ENCODE measurements around the gene BRAT1. TPM values are rescaled to one million over a fixed set of nuclear protein-coding genes. Genes with fewer than 3 reads are reported as not detected.

The BRAT1 gene
- total and polyA plus RNA-seq, 2 experiments from 2014 or later, result 32.5 to 76.8 TPM

DNA sequence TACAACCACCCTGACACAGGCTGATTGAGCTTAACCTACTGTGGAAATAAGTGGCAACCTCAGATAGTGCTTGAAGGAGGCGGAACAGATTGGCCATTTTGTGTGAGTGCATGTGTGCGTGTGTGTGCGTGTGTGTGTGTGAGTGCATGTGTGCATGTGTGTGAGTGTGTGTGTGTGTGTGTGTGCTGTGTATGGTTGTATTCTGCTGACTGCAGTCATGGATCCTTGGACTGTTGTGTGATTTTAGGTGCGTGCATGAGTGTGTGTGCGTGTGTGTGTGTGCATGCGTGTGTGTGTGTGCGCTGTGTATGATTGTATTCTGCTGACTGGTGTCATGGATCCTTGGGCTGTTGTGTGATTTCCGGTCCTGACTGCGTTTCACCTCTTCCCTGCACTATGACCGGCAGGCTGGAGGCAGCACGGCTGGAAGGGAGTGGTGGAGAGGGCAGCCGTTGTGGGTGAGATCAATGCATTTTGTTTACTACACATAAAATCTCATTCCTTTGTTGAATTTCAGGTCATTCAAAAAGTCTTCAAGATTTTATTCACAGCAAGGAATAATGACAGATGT, 9.7 kb upstream of the BRAT1 start:
- H3K9me3 Mint-ChIP-seq, result no peaks in the 10 kb centered on the region; the same call in 2 of the 3 replicates
- H3K36me3 Mint-ChIP-seq (ENCODE audit: low read depth), result peaks cover 3% of the 10 kb centered on the region; the same call in 1 of the 3 replicates
- peaks cover 2% of the 10 kb centered on the region for H3K27me3 Mint-ChIP-seq (ENCODE audit: insufficient read depth, low read depth, poor library complexity)
- no peaks in the 10 kb centered on the region for H3K9me2 ChIP-seq (ENCODE audit: insufficient read depth)
- no peak overlapping the region for H3K4me2 ChIP-seq
- no peak for DNase-seq (ENCODE audit: low spot score)
- no peaks in the 10 kb centered on the region for H3K36me3 ChIP-seq (ENCODE audit: insufficient read depth)
- H3K4me1 Mint-ChIP-seq, result peaks cover 11% of the 10 kb centered on the region
- no peak overlapping the region for H3K27ac Mint-ChIP-seq
- TF ChIP-seq NANOG (IDR thresholded peaks at IDR 0.05; ENCODE audit: borderline replicate concordance) (no peak), EZH2phosphoT487 (IDR thresholded peaks at IDR 0.05; ENCODE audit: unreplicated experiment) (no peak), CREB1 (CRISPR knock-in tag; IDR thresholded peaks at IDR 0.05; ENCODE audit: low read depth) (no peak), ZNF114 (CRISPR knock-in tag; IDR thresholded peaks at IDR 0.05) (no peak), JUNB (IDR thresholded peaks at IDR 0.05; ENCODE audit: unreplicated experiment) (no peak), POLR2AphosphoS5 (IDR thresholded peaks at IDR 0.05; ENCODE audit: low read depth) (no peak), EZH2 (IDR thresholded peaks at IDR 0.05; ENCODE audit: low read depth, unreplicated experiment) (no peak), STAT1 (IDR thresholded peaks at IDR 0.05; ENCODE audit: unreplicated experiment) (no peak), ZNF331 (CRISPR knock-in tag; IDR thresholded peaks at IDR 0.05; ENCODE audit: low read depth) (no peak)
- TF ChIP-seq, protein P1, sequence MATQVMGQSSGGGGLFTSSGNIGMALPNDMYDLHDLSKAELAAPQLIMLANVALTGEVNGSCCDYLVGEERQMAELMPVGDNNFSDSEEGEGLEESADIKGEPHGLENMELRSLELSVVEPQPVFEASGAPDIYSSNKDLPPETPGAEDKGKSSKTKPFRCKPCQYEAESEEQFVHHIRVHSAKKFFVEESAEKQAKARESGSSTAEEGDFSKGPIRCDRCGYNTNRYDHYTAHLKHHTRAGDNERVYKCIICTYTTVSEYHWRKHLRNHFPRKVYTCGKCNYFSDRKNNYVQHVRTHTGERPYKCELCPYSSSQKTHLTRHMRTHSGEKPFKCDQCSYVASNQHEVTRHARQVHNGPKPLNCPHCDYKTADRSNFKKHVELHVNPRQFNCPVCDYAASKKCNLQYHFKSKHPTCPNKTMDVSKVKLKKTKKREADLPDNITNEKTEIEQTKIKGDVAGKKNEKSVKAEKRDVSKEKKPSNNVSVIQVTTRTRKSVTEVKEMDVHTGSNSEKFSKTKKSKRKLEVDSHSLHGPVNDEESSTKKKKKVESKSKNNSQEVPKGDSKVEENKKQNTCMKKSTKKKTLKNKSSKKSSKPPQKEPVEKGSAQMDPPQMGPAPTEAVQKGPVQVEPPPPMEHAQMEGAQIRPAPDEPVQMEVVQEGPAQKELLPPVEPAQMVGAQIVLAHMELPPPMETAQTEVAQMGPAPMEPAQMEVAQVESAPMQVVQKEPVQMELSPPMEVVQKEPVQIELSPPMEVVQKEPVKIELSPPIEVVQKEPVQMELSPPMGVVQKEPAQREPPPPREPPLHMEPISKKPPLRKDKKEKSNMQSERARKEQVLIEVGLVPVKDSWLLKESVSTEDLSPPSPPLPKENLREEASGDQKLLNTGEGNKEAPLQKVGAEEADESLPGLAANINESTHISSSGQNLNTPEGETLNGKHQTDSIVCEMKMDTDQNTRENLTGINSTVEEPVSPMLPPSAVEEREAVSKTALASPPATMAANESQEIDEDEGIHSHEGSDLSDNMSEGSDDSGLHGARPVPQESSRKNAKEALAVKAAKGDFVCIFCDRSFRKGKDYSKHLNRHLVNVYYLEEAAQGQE (IDR thresholded peaks at IDR 0.05; ENCODE audit: unreplicated experiment), result no peak
- TF ChIP-seq, protein P2, sequence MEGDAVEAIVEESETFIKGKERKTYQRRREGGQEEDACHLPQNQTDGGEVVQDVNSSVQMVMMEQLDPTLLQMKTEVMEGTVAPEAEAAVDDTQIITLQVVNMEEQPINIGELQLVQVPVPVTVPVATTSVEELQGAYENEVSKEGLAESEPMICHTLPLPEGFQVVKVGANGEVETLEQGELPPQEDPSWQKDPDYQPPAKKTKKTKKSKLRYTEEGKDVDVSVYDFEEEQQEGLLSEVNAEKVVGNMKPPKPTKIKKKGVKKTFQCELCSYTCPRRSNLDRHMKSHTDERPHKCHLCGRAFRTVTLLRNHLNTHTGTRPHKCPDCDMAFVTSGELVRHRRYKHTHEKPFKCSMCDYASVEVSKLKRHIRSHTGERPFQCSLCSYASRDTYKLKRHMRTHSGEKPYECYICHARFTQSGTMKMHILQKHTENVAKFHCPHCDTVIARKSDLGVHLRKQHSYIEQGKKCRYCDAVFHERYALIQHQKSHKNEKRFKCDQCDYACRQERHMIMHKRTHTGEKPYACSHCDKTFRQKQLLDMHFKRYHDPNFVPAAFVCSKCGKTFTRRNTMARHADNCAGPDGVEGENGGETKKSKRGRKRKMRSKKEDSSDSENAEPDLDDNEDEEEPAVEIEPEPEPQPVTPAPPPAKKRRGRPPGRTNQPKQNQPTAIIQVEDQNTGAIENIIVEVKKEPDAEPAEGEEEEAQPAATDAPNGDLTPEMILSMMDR (conservative IDR thresholded peaks at IDR 0.05; ENCODE audit: low read depth in 2 of 2), result no peak
- TF ChIP-seq, protein P3, sequence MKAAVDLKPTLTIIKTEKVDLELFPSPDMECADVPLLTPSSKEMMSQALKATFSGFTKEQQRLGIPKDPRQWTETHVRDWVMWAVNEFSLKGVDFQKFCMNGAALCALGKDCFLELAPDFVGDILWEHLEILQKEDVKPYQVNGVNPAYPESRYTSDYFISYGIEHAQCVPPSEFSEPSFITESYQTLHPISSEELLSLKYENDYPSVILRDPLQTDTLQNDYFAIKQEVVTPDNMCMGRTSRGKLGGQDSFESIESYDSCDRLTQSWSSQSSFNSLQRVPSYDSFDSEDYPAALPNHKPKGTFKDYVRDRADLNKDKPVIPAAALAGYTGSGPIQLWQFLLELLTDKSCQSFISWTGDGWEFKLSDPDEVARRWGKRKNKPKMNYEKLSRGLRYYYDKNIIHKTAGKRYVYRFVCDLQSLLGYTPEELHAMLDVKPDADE (IDR thresholded peaks at IDR 0.05), result no peak
- TF ChIP-seq, protein P4, sequence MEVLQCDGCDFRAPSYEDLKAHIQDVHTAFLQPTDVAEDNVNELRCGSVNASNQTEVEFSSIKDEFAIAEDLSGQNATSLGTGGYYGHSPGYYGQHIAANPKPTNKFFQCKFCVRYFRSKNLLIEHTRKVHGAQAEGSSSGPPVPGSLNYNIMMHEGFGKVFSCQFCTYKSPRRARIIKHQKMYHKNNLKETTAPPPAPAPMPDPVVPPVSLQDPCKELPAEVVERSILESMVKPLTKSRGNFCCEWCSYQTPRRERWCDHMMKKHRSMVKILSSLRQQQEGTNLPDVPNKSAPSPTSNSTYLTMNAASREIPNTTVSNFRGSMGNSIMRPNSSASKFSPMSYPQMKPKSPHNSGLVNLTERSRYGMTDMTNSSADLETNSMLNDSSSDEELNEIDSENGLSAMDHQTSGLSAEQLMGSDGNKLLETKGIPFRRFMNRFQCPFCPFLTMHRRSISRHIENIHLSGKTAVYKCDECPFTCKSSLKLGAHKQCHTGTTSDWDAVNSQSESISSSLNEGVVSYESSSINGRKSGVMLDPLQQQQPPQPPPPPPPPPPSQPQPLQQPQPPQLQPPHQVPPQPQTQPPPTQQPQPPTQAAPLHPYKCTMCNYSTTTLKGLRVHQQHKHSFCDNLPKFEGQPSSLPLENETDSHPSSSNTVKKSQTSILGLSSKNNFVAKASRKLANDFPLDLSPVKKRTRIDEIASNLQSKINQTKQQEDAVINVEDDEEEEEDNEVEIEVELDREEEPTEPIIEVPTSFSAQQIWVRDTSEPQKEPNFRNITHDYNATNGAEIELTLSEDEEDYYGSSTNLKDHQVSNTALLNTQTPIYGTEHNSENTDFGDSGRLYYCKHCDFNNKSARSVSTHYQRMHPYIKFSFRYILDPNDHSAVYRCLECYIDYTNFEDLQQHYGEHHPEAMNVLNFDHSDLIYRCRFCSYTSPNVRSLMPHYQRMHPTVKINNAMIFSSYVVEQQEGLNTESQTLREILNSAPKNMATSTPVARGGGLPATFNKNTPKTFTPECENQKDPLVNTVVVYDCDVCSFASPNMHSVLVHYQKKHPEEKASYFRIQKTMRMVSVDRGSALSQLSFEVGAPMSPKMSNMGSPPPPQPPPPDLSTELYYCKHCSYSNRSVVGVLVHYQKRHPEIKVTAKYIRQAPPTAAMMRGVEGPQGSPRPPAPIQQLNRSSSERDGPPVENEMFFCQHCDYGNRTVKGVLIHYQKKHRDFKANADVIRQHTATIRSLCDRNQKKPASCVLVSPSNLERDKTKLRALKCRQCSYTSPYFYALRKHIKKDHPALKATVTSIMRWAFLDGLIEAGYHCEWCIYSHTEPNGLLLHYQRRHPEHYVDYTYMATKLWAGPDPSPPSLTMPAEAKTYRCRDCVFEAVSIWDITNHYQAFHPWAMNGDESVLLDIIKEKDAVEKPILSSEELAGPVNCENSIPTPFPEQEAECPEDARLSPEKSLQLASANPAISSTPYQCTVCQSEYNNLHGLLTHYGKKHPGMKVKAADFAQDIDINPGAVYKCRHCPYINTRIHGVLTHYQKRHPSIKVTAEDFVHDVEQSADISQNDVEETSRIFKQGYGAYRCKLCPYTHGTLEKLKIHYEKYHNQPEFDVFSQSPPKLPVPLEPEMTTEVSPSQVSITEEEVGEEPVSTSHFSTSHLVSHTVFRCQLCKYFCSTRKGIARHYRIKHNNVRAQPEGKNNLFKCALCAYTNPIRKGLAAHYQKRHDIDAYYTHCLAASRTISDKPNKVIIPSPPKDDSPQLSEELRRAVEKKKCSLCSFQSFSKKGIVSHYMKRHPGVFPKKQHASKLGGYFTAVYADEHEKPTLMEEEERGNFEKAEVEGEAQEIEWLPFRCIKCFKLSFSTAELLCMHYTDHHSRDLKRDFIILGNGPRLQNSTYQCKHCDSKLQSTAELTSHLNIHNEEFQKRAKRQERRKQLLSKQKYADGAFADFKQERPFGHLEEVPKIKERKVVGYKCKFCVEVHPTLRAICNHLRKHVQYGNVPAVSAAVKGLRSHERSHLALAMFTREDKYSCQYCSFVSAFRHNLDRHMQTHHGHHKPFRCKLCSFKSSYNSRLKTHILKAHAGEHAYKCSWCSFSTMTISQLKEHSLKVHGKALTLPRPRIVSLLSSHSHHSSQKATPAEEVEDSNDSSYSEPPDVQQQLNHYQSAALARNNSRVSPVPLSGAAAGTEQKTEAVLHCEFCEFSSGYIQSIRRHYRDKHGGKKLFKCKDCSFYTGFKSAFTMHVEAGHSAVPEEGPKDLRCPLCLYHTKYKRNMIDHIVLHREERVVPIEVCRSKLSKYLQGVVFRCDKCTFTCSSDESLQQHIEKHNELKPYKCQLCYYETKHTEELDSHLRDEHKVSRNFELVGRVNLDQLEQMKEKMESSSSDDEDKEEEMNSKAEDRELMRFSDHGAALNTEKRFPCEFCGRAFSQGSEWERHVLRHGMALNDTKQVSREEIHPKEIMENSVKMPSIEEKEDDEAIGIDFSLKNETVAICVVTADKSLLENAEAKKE (CRISPR knock-in tag; IDR thresholded peaks at IDR 0.05), result no peak
- ATAC-seq, result no peak
- no peaks in the 10 kb centered on the region for H3K79me2 ChIP-seq (replicated peaks; ENCODE audit: insufficient read depth)
- H3K27ac ChIP-seq (ENCODE audit: low read depth), result no peak overlapping the region
- H3K4me1 ChIP-seq (ENCODE audit: insufficient read depth), result no peaks in the 10 kb centered on the region; the same call in 1 of the 2 replicates
- H3K4me3 ChIP-seq, result no peak overlapping the region
- H2AFZ ChIP-seq, result no peak overlapping the region
- H3K27me3 ChIP-seq (ENCODE audit: insufficient read depth), result no peaks in the 10 kb centered on the region
- no peak overlapping the region for H3K4me3 Mint-ChIP-seq
- peaks cover 9% of the 10 kb centered on the region; the same call in 1 of the 2 replicates for H3F3A ChIP-seq (replicated peaks; ENCODE audit: low read depth)
- no peaks in the 10 kb centered on the region for H4K20me1 ChIP-seq (replicated peaks; ENCODE audit: insufficient read depth)
